HG03575 (cell line): ENCODE results near the gene BCR.
"Not testable (repeated sequence)": the region's sequence is repeated elsewhere in the genome, so short reads cannot be mapped to it uniquely, and the experiment has no call there.

Source experiments
- ATAC-seq: cut with Tn5 transposase; IDR thresholded peaks from one replicate; pipeline ENCODE4 v1.9.1; 2021; ENCODE audit not compliant: unreplicated experiment, insufficient number of reproducible peaks, low FRiP score; ENCODE audit errors: extremely low read depth

BCR gene

GRCh38 chr22:23180301-23180892 lies at the start of gene BCR:
Gene BCR, plus strand, starts transcription at chr22:23180509. Its CDS starts 452 bp downstream, at chr22:23180961.
- ATAC-seq = no peak

GRCh38 chr22:23130697-23131096 lies 49.6 kb upstream of the BCR start:
- ATAC-seq = no peak

GRCh38 chr22:23131931-23132330 lies 48.4 kb upstream of the BCR start:
- ATAC-seq = no peak

GRCh38 chr22:23132376-23133091 lies 47.8 kb upstream of the BCR start:
- ATAC-seq = no peak

DNA sequence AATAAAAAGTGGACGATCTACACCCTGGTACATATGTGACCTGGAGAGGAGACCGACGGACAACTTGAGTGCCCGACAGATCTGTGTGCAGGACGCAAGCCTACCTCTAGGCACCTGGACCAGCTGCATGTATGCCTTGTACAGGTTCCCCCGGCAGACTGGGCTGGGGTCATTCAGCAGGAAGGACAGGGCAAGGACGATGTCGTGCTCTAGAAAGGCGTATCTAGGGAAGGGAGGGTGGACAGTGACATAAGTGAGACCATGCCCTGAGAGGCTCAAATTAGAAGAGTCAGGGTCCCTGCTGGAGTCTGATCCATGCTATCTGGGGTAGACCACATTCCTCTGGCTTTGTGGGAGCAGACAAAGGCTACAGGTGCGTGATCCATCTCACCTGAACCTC lies 46.4 kb upstream of the BCR start:
- ATAC-seq = no peak

GRCh38 chr22:23136991-23137390 lies 43.3 kb upstream of the BCR start:
- ATAC-seq = not testable (repeated sequence)

GRCh38 chr22:23137468-23137867 lies 42.8 kb upstream of the BCR start:
- ATAC-seq = no peak

DNA sequence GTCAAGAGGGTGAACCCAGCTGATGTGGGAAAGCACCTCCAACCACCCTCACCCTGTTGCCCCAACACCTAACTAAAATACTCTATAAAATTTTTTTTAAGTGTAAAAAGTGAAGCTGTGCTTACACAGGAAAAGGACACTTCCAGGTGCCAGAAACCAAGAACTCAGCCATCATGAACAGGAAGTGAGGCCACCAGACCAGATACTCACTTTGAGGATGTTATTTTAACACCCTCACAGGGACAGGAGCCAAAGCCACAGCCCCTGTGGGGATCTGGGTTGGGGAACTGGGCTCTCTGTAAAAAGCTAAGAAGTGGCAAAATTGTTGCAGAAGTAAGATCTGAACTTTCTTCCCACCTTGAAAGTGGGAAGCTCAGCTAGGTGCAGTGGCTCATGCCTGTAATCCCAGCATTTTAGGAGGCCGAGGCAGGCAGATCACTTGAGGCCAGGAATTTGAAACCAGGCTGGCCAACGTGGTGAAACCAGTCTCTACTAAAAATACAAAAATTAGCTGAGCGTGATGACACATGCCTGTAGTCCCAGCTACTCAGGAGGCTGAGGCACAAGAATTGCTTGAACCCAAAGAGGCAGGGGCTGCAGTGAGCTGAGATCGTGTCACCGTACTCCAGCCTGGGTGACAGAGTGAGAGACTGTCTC lies 42.3 kb upstream of the BCR start:
- no peak for ATAC-seq

DNA sequence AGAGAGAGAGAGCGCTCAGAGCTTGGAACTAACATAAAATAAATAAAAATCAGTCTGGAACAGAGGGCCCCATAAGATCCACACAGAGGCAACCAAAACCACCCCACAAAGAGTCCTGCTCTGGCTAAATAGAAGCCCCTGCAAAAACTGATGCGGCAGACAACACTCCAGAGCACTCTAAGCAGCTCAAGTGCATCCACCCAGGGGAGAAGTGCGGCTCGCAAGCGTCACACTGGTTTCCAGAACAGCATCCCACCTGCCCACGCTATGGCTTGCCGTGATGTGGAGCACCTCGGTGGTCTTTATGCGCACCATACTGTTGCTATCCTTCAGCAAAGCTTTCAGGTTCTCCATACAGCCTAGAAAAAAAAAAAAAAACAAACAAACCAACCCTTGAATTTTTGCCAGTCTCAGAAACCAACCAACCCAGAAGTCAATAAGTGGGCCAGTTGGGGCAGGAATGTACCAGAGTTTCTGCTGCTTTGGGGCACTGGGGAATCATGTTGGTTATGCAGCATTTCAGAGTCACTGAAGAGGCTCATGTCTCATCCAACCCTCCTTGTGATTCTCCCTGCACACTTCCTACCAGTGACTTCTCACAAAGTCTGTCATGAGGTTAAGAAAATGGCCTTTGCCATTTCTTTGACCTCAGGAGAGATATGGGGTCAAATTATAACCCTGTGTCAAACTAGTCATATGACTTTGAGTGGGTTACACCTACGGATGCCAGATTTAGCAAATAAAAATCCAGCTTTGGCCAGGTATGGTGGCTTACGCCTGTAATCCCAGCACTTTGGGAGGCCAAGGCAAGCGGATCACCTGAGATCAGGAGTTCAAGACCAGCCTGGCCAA lies 41.5 kb upstream of the BCR start:
- no peak for ATAC-seq

DNA sequence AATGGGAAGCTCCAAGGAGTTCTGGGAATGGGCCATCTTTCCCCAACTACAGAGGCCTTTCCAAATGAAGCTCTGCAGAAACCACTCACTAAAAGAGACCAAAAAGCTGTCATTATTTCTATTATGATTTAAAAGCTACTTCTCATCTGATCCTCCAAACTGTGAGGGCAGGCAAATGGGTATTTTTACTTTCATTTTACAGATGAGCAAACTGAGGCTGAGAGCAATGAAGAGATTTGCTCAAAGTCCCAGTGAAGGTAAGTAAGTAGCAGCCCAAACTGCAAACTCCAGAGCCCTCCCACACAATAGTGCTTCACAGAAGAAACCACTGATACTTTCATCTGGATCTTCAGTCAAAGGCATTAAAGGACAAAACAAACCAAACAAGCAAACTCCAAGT lies 39.9 kb upstream of the BCR start:
- ATAC-seq = no peak

DNA sequence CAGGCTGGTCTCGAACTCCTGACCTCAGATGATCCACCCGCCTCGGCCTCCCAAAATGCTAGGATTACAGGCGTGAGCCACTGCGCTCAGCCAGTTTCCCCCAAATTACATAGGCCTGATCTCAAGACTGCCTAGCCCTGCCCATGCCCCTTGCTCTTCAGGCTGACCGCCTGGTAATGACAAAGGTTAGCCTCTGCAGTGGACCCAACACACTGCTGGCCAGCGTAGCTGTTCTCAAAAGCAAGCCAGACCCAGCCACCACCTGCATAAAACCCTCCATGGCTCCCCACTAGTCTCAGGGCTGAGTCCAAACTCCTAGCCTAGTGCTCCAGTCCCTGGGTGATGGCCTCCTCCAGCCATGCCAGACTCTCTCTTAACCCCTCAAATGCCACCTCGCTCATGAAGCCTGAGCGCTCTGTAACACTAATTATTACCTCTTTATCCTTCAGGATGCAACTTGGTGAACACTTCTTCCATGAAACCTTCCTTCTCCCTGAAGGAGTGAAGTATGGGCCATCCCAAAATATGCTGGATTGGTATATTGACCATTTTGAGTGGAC lies 37.7 kb upstream of the BCR start:
- no peak for ATAC-seq

GRCh38 chr22:23143119-23143518 lies 37.2 kb upstream of the BCR start:
- no peak for ATAC-seq

GRCh38 chr22:23144432-23144831 lies 35.9 kb upstream of the BCR start:
- ATAC-seq = no peak

- ATAC-seq = no peak
Observed at GRCh38 chr22:23144932-23145877, 35.1 kb upstream of the BCR start, which contains the start of gene RAB36. Gene RAB36, plus strand, starts transcription at chr22:23145477. Its CDS starts 1,140 bp downstream, at chr22:23146617.

DNA sequence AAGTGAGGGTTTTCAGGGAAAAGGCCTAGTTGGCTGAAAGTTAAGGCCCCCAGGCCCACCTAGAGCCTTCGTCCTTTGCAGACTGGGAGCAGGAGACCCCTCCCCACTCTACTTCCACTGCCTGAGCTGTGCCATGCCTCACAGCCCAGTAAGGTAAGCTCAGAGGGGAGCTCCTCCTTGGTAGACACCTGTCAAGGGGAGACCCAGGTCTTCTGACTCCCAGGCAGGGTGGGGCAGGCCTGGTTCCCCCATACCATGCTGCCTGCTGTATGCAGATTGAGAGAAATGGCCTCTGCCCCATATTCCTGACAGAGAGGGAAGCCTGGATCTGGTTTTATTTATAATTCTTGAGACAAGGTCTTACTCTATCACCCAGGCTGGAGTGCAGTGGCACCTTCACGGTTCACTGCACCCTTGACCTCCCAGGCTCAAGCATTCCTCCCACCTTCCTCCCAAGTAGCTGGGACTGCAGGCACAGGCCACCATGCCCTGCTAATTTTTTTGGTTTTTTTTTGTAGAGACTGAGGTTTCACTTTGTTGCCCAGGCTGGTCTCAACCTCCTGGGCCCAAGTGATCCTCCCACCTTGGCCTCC lies 34.3 kb upstream of the BCR start:
- no peak for ATAC-seq

- no peak for ATAC-seq
Observed at GRCh38 chr22:23146478-23147205, 33.7 kb upstream of the BCR start.
